HL-60 (cell line): ENCODE measurements around the gene FANCI.

Source experiments
- DNase-seq, 2 experiments: peaks; one replicate each; pipeline ENCODE4 v3.0.0-alpha.2; 2010 to 2020; ENCODE audit warnings: low read depth in 1 of 2, low spot score in 1 of 2
- H3K27ac ChIP-seq: fragments of 250-450 bp; sonication (Bioruptor Pico); replicated peaks from 2 replicates; pipeline ENCODE4 v1.5.1; 2020; ENCODE audit warnings: mild to moderate bottlenecking, moderate library complexity
- H3K27me3 ChIP-seq: fragments of 250-450 bp; sonication (Bioruptor Pico); 2 replicates; pipeline ENCODE4 v1.5.1; 2021; ENCODE audit warnings: mild to moderate bottlenecking, moderate library complexity; ENCODE audit not compliant: insufficient read depth, poor library complexity, severe bottlenecking
- H3K4me3 ChIP-seq: replicated peaks from 2 replicates; pipeline ENCODE4 v1.5.1; 2011; ENCODE audit warnings: mild to moderate bottlenecking, control low read depth, low read length; ENCODE audit not compliant: insufficient read depth
- CTCF ChIP-seq: IDR thresholded peaks from one replicate; pipeline ENCODE4 v1.5.1; 2011; ENCODE audit warnings: low read length, control low read depth, inconsistent platforms; ENCODE audit not compliant: insufficient read depth
- GABPA ChIP-seq: IDR thresholded peaks from 2 replicates; pipeline ENCODE4 v1.6.1; 2012; ENCODE audit warnings: low read depth
- POLR2AphosphoS5 ChIP-seq: IDR thresholded peaks from 2 replicates; pipeline ENCODE4 v1.6.1; 2012; ENCODE audit warnings: low read depth
- REST ChIP-seq: IDR thresholded peaks from 2 replicates; pipeline ENCODE4 v1.6.1; 2012; ENCODE audit warnings: low read depth; ENCODE audit not compliant: insufficient replicate concordance
- SPI1 ChIP-seq: IDR thresholded peaks from 2 replicates; pipeline ENCODE4 v1.6.1; 2012; ENCODE audit warnings: low read depth, mild to moderate bottlenecking, borderline replicate concordance

The FANCI gene

GRCh38 chr15:89215627-89216026 lies 28.2 kb upstream of the FANCI start:
- Histone ChIP-seq H3K27me3 (no peaks in the 10 kb centered on the region), H3K4me3 (no peak overlapping the region), H3K27ac (no peak overlapping the region)
- TF ChIP-seq POLR2AphosphoS5 (no peak), SPI1 (no peak), GABPA (no peak), REST (no peak), CTCF (no peak)
- no peak for DNase-seq

GRCh38 chr15:89217031-89217430 lies 26.7 kb upstream of the FANCI start:
- no peaks in the 10 kb centered on the region for H3K27me3 ChIP-seq
- no peak overlapping the region for H3K4me3 ChIP-seq
- DNase-seq, result no peak
- no peak for TF ChIP-seq POLR2AphosphoS5
- H3K27ac ChIP-seq, result no peak overlapping the region

- TF ChIP-seq SPI1 (no peak), REST (no peak), CTCF (no peak), GABPA (no peak), POLR2AphosphoS5 (no peak)
- no peak overlapping the region for H3K27ac ChIP-seq
- DNase-seq, result no peak
These were observed 25.9 kb upstream of the FANCI start for GRCh38 chr15:89217686-89218376.

GRCh38 chr15:89218531-89218930 lies 25.2 kb upstream of the FANCI start:
- peak; percentile 54; the same call in 1 of the 2 replicates for TF ChIP-seq SPI1
- TF ChIP-seq GABPA, result no peak
- H3K27me3 ChIP-seq, result no peaks in the 10 kb centered on the region
- DNase-seq, result no peak
- H3K27ac ChIP-seq, result no peak overlapping the region
- H3K4me3 ChIP-seq, result no peak overlapping the region

More at GRCh38 chr15:89217686-89218376, 25.9 kb upstream of the FANCI start:
- no peaks in the 10 kb centered on the region for H3K27me3 ChIP-seq
- no peak overlapping the region for H3K4me3 ChIP-seq

- no peak for DNase-seq
- Histone ChIP-seq H3K4me3 (no peak within 1 kb of the TSS), H3K27me3 (no peaks in the 10 kb centered on the region), H3K27ac (no peak within 1 kb of the TSS)
- no peak for TF ChIP-seq POLR2AphosphoS5
- no peak for TF ChIP-seq SPI1
- TF ChIP-seq GABPA, result no peak
- TF ChIP-seq REST, result no peak
- TF ChIP-seq CTCF, result no peak
These were observed 22.2 kb upstream of the FANCI start, which contains the start of gene RLBP1 for GRCh38 chr15:89221543-89221942. Gene RLBP1 (minus strand): TSS chr15:89221579. CDS start chr15:89218975, 2,604 bp downstream.
